Endothelial cell (in vitro differentiated cells): Measurements from ENCODE around the gene P2RY2. TPM values are rescaled to one million over a fixed set of nuclear protein-coding genes. Genes with fewer than 3 reads are reported as not detected.
"Not testable (repeated sequence)": the region's sequence is repeated elsewhere in the genome, so short reads cannot be mapped to it uniquely, and the experiment has no call there.

Experiments
- DNase-seq: peaks from one replicate; pipeline ENCODE4 v3.0.0; 2021; ENCODE audit warnings: low spot score
- H3K27ac Mint-ChIP-seq: one replicate; pipeline ENCODE4 v1.8.0; 2021; ENCODE audit warnings: mixed read lengths, inconsistent platforms; ENCODE audit not compliant: unreplicated experiment
- H3K27me3 Mint-ChIP-seq: one replicate; pipeline ENCODE4 v1.8.0; 2021; ENCODE audit warnings: mild to moderate bottlenecking, moderate library complexity, mixed read lengths, inconsistent platforms; ENCODE audit not compliant: unreplicated experiment
- H3K36me3 Mint-ChIP-seq: one replicate; pipeline ENCODE4 v1.8.0; 2021; ENCODE audit warnings: mild to moderate bottlenecking, low read depth, mixed read lengths, inconsistent platforms; ENCODE audit not compliant: unreplicated experiment
- H3K4me1 Mint-ChIP-seq: one replicate; pipeline ENCODE4 v1.8.0; 2021; ENCODE audit warnings: mild to moderate bottlenecking, mixed read lengths, inconsistent platforms; ENCODE audit not compliant: unreplicated experiment
- H3K4me3 Mint-ChIP-seq: one replicate; pipeline ENCODE4 v1.8.0; 2021; ENCODE audit warnings: mild to moderate bottlenecking, mixed read lengths, inconsistent platforms; ENCODE audit not compliant: unreplicated experiment
- H3K9me3 Mint-ChIP-seq: one replicate; pipeline ENCODE4 v1.8.0; 2021; ENCODE audit warnings: mixed read lengths, inconsistent platforms; ENCODE audit not compliant: unreplicated experiment
- total RNA-seq: library from RNA; stranded (reverse); fragmentation: NEBNext Ultra II Directional; extraction: Animal tissue kit (Norgen Biotek cat#: 25700); gene quantifications from one replicate; pipeline ENCODE4 v1.2.1, GENCODE V29; 2021; ENCODE audit not compliant: unreplicated experiment
- TF ChIP-seq, protein P1 (sequence below): fragments of 200-600 bp; sonication (generic); IDR thresholded peaks from one replicate; pipeline ENCODE4 v1.5.0; 2021; ENCODE audit warnings: antibody characterized with exemption; ENCODE audit not compliant: unreplicated experiment

Gene P2RY2
- total RNA-seq, 1 donor from 2014 or later, result 0.10 TPM

GRCh38 chr11:73268671-73269271 is 50.7 kb downstream of the P2RY2 start:
- no peaks in the 10 kb centered on the region for H3K9me3 Mint-ChIP-seq
- TF ChIP-seq, protein P1, sequence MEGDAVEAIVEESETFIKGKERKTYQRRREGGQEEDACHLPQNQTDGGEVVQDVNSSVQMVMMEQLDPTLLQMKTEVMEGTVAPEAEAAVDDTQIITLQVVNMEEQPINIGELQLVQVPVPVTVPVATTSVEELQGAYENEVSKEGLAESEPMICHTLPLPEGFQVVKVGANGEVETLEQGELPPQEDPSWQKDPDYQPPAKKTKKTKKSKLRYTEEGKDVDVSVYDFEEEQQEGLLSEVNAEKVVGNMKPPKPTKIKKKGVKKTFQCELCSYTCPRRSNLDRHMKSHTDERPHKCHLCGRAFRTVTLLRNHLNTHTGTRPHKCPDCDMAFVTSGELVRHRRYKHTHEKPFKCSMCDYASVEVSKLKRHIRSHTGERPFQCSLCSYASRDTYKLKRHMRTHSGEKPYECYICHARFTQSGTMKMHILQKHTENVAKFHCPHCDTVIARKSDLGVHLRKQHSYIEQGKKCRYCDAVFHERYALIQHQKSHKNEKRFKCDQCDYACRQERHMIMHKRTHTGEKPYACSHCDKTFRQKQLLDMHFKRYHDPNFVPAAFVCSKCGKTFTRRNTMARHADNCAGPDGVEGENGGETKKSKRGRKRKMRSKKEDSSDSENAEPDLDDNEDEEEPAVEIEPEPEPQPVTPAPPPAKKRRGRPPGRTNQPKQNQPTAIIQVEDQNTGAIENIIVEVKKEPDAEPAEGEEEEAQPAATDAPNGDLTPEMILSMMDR, result no peak
- H3K27me3 Mint-ChIP-seq, result peaks cover 19% of the 10 kb centered on the region
- H3K4me1 Mint-ChIP-seq, result peaks cover 29% of the 10 kb centered on the region
- no peaks in the 10 kb centered on the region for H3K36me3 Mint-ChIP-seq
- no peak for DNase-seq
- no peak overlapping the region for H3K27ac Mint-ChIP-seq
- H3K4me3 Mint-ChIP-seq, result no peak overlapping the region

GRCh38 chr11:73269459-73270015 is 51.5 kb downstream of the P2RY2 start:
- DNase-seq, result no peak
- Mint-ChIP-seq H3K4me3 (no peak overlapping the region), H3K27me3 (peaks cover 18% of the 10 kb centered on the region), H3K9me3 (no peaks in the 10 kb centered on the region), H3K36me3 (no peaks in the 10 kb centered on the region), H3K4me1 (peaks cover 29% of the 10 kb centered on the region), H3K27ac (no peak overlapping the region)
- TF ChIP-seq, protein P1, result no peak

- no peak for DNase-seq
- peaks cover 14% of the 10 kb centered on the region for H3K27me3 Mint-ChIP-seq
- H3K4me3 Mint-ChIP-seq, result no peak overlapping the region
- H3K36me3 Mint-ChIP-seq, result no peaks in the 10 kb centered on the region
- TF ChIP-seq, protein P1, result no peak
- H3K27ac Mint-ChIP-seq, result no peak overlapping the region
- peaks cover 29% of the 10 kb centered on the region for H3K4me1 Mint-ChIP-seq
- no peaks in the 10 kb centered on the region for H3K9me3 Mint-ChIP-seq
Observed at GRCh38 chr11:73270016-73270854, 52.2 kb downstream of the P2RY2 start.

DNA sequence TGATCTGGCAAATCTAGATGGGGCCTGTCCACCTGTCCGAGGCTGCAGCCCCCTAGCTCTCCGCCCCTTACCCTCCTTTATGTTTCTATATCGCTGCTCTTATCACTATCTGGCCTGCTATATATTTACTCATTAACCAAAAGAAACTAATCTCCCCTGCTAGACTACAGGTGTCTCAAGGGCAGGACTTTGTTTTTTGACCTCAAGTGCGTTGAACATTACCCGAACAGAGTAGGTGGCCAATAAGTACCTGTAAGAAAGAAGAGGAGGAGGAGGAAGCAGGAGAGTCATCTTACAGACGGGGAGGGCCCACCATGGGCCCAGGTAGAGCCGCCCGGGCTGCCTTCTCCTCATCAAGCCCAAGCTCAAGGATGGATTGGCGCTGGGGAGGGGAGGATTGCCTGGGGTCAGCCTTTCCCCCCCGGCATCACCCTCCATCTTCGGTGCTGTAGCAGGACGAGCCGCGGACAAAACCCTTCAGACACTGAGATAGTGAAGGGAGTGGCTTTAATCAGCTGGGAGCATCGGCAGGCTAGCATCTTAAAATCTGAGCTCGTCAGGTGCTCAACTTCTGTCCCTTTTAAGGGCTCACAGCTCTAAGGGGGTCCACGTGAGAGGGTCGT is 52.9 kb downstream of the P2RY2 start:
- no peak for DNase-seq
- TF ChIP-seq, protein P1, result no peak
- no peaks in the 10 kb centered on the region for H3K9me3 Mint-ChIP-seq
- H3K27ac Mint-ChIP-seq, result no peak overlapping the region
- peaks cover 12% of the 10 kb centered on the region for H3K27me3 Mint-ChIP-seq
- no peaks in the 10 kb centered on the region for H3K36me3 Mint-ChIP-seq
- peaks cover 29% of the 10 kb centered on the region for H3K4me1 Mint-ChIP-seq
- H3K4me3 Mint-ChIP-seq, result no peak overlapping the region

DNA sequence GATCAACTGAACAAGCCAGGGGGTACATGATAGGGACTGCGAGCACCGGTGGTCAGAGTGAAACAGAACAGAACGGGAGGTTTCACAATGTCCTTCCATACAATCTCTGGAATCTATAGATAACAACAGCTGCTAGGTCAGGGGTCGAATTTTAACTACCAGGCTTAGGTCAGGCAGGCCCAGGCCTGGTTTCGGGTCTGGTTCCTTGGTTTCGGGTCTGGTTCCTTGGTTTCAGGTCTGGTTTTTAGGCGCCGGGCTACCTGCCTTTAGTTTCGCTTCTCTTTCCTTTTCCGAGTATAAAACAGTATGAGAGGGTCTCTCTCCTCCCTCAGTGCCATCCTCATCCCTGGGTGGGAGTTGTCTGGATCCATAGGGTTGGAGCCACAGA is 53.4 kb downstream of the P2RY2 start:
- DNase-seq, H3K9me3 Mint-ChIP-seq, H3K27me3 Mint-ChIP-seq, H3K27ac Mint-ChIP-seq, H3K4me3 Mint-ChIP-seq, H3K36me3 Mint-ChIP-seq: not testable (repeated sequence)
- H3K4me1 Mint-ChIP-seq, result peaks cover 24% of the 10 kb centered on the region
